ENCODE measurements around the gene SLC9A3.

The SLC9A3 gene

GRCh38 chr5:524973-525761 lies 918 bp upstream of the SLC9A3 start:
- no peak for TF ChIP-seq CTCF (IDR thresholded peaks at IDR 0.05; ENCODE audit: insufficient read depth, low read depth, low read length, missing control alignments)
- H3K4me3 ChIP-seq (ENCODE audit: low read length), result no peak overlapping the region
- no peak for DNase-seq (ENCODE audit: low read depth)

- DNase-seq (ENCODE audit: low read depth), result no peak
- H3K4me3 ChIP-seq (ENCODE audit: low read length), result no peak overlapping the region
- no peak for TF ChIP-seq CTCF (IDR thresholded peaks at IDR 0.05; ENCODE audit: insufficient read depth, low read depth, low read length, missing control alignments)
These were observed 617 bp downstream of the SLC9A3 start for GRCh38 chr5:523441-524222.

DNA sequence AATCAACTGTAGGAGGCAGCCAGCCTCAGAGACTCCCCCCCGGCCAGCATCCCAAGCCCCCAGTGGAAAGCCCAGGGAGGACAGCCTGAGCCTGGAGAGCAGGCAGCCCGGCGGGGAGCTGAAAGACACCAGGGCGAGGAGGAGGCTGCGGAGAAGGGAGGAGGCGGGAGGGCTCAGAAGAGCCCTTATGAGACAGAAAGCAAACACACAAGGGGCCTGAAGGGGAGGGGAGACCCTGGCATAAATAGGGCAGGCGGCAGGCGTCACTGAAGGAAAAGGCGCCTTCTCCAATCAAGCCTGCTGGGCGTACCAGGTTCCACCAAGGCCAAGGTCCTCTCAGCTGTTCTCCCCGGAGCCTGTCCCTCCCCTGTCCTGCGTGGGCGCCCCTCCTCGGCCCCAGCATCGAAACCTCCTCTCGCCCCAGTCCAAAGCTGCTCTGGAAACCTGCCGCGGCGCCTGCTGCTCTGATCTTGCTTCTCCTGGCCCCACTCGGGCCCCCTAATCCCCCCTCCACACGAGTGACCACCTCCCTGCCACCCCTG lies 1.3 kb downstream of the SLC9A3 start:
- no peak for DNase-seq (ENCODE audit: low read depth)
- no peak overlapping the region for H3K4me3 ChIP-seq (ENCODE audit: low read length)
- no peak for TF ChIP-seq CTCF (IDR thresholded peaks at IDR 0.05; ENCODE audit: insufficient read depth, low read depth, low read length, missing control alignments)

DNA sequence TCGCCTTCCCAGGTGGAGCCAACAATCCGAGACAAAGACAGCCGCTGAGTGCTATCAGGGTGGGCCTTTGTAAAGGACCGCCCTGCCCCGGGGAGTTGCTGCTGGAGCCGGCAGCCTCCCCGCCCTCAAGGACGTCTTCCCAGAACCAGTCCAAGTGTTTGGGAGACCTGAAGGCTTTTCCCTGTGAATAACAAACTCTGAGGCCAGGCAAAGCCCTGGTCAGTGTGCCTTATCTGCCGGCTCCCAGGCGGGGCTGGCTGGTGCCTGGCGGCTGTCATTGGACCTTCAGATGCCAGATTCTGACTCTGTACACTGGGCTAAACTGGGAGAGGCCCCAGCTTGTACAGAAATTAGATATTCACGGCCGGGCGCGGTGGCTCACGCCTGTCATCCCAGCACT lies 2.1 kb downstream of the SLC9A3 start:
- no peak for DNase-seq (ENCODE audit: low read depth)
- no peak overlapping the region for H3K4me3 ChIP-seq (ENCODE audit: low read length)
- TF ChIP-seq CTCF (IDR thresholded peaks at IDR 0.05; ENCODE audit: insufficient read depth, low read depth, low read length, missing control alignments), result no peak

DNA sequence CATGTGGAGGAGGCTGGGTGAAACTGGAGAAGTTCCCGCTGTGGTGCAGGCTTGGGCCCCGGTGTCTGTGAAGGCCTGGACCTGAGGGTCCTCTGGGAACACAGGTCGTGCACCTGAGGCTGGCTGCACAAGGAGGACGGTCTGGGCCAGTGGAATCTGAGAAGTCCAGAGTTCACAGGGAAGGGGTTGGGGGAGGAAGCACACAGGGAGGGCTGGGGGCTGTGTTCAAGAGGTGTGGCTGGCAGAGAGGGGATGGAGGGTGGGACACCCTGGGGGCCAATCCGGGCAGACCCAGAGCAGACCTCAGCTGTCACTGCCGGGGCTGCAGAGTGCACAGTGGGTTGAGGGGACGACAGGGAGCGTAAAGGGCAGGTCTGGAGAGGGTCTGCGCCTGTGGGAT lies 2.6 kb downstream of the SLC9A3 start:
- H3K4me3 ChIP-seq (ENCODE audit: low read length), result no peak overlapping the region
- no peak for TF ChIP-seq CTCF (IDR thresholded peaks at IDR 0.05; ENCODE audit: insufficient read depth, low read depth, low read length, missing control alignments)
- no peak for DNase-seq (ENCODE audit: low read depth)

- no peak for DNase-seq (ENCODE audit: low read depth)
- H3K4me3 ChIP-seq (ENCODE audit: low read length), result no peak overlapping the region
- no peak for TF ChIP-seq CTCF (IDR thresholded peaks at IDR 0.05; ENCODE audit: insufficient read depth, low read depth, low read length, missing control alignments)
These were observed 3.4 kb downstream of the SLC9A3 start for GRCh38 chr5:520850-521226.

Data from epithelial cell of esophagus (primary cell).